Endothelial cell of umbilical vein (primary cell): ENCODE results near the gene MAP2K1. TPM values are rescaled to one million over a fixed set of nuclear protein-coding genes. Genes with fewer than 3 reads are reported as not detected.

Experiments used
- BruUV-seq: library from RNA; stranded (reverse); fragments of 400-500 nt; replicated peaks from 2 replicates; lab custom pipeline; 2021; lab: Mats Ljungman, UMichigan
- CTCF ChIA-PET: fragments of 300-600, 350-600 bp; sonication (Branson Sonifier 250); formaldehyde crosslinking; loops from one replicate; lab custom pipeline; 2021; ENCODE audit warnings: antibody characterized with exemption, inconsistent platforms; lab: Charles Lee
- POLR2A ChIA-PET: fragments of 300-600, 350-600 bp; sonication (Branson Sonifier 250); formaldehyde crosslinking; loops from one replicate; lab custom pipeline; 2021; ENCODE audit warnings: antibody characterized with exemption, inconsistent platforms; lab: Charles Lee
- DNase-seq: peaks from one replicate; pipeline ENCODE4 v3.0.0-alpha.2; 2011; ENCODE audit warnings: low read depth, low spot score
- FAIRE-seq: peaks from 2 replicates; lab custom pipeline; 2011; peaks lifted over from hg19 to GRCh38; lab: Jason Lieb, UNC
- H2AFZ ChIP-seq: 2 replicates; pipeline ENCODE4 v1.6.0; 2012; ENCODE audit warnings: low read depth, low read length, control low read depth, inconsistent platforms
- H3K27ac ChIP-seq: 2 replicates; pipeline ENCODE4 v1.5.1; 2011; ENCODE audit warnings: low read depth, mild to moderate bottlenecking, control low read depth, low read length, moderate library complexity; ENCODE audit not compliant: insufficient read depth
- H3K27me3 ChIP-seq, 2 experiments: 2 replicates each; pipeline versions ENCODE4 v1.6.0 to v1.6.1; 2011; ENCODE audit warnings: low read length in 2 of 2, mixed read lengths in 1 of 2; ENCODE audit not compliant: control insufficient read depth in 2 of 2, insufficient read depth in 2 of 2
- H3K36me3 ChIP-seq, 2 experiments: 2 replicates in 1 of 2; 3 replicates in 1 of 2; pipeline ENCODE4 v1.5.1; 2011; ENCODE audit warnings: low read length in 2 of 2, mild to moderate bottlenecking in 1 of 2, moderate library complexity in 1 of 2; ENCODE audit not compliant: control insufficient read depth in 2 of 2, insufficient read depth in 2 of 2; ENCODE audit errors: extremely low read depth in 1 of 2
- H3K4me1 ChIP-seq: 3 replicates; pipeline ENCODE4 v1.5.1; 2011; ENCODE audit warnings: mild to moderate bottlenecking, low read length; ENCODE audit not compliant: control insufficient read depth, insufficient read depth; ENCODE audit errors: extremely low read depth
- H3K4me2 ChIP-seq: 2 replicates; pipeline ENCODE4 v1.6.1; 2011; ENCODE audit warnings: low read length, control low read depth, mixed read lengths; ENCODE audit not compliant: insufficient read depth
- H3K4me3 ChIP-seq, 3 experiments: fragments of 200-600 bp in 1 of 3; sonication (generic), shearing (Covaris generic) in 1 of 3; replicated peaks in 1 of 3; 2 replicates each; pipeline ENCODE4 v1.5.1; 2011 to 2016; ENCODE audit warnings: control low read depth in 3 of 3, low read length in 3 of 3, mild to moderate bottlenecking in 2 of 3, inconsistent platforms in 1 of 3, low read depth in 1 of 3, moderate library complexity in 1 of 3; ENCODE audit not compliant: insufficient read depth in 1 of 3
- H3K79me2 ChIP-seq: 2 replicates; pipeline ENCODE4 v1.6.0; 2012; ENCODE audit warnings: low read length, inconsistent platforms; ENCODE audit not compliant: control insufficient read depth, insufficient read depth
- H3K9ac ChIP-seq: replicated peaks from 2 replicates; pipeline ENCODE3; 2011; ENCODE audit warnings: low read length, control low read depth; ENCODE audit not compliant: insufficient read depth; ENCODE audit errors: extremely low read depth
- H3K9me1 ChIP-seq: replicated peaks from 3 replicates; pipeline ENCODE4 v1.6.0; 2011; ENCODE audit warnings: mild to moderate bottlenecking, low read length; ENCODE audit not compliant: control insufficient read depth, insufficient read depth; ENCODE audit errors: extremely low read depth
- H3K9me3 ChIP-seq: replicated peaks from 2 replicates; pipeline ENCODE4 v1.5.1; 2012; ENCODE audit warnings: low read length, inconsistent platforms; ENCODE audit not compliant: control insufficient read depth, insufficient read depth
- H4K20me1 ChIP-seq: replicated peaks from 2 replicates; pipeline ENCODE3; 2011; ENCODE audit warnings: mild to moderate bottlenecking, low read length; ENCODE audit not compliant: control insufficient read depth, insufficient read depth; ENCODE audit errors: extremely low read depth
- EZH2 ChIP-seq: IDR thresholded peaks from 2 replicates; pipeline ENCODE4 v1.6.1; 2012; ENCODE audit warnings: borderline replicate concordance, low read depth, mild to moderate bottlenecking, moderate library complexity, low read length, inconsistent platforms; ENCODE audit not compliant: severe bottlenecking
- FOS ChIP-seq: IDR thresholded peaks from 2 replicates; pipeline ENCODE4 v1.6.1; 2011; ENCODE audit warnings: mild to moderate bottlenecking, low read length, moderate library complexity, borderline replicate concordance; ENCODE audit not compliant: insufficient read depth
- GATA2 ChIP-seq: IDR thresholded peaks from 2 replicates; pipeline ENCODE4 v1.7.0; 2011; ENCODE audit warnings: low read depth, mild to moderate bottlenecking, moderate library complexity, mixed read lengths, low read length; ENCODE audit not compliant: insufficient read length, insufficient read depth
- JUN ChIP-seq: IDR thresholded peaks from 2 replicates; pipeline ENCODE4 v1.6.1; 2011; ENCODE audit warnings: borderline replicate concordance, low read depth; ENCODE audit not compliant: insufficient read length, insufficient read depth
- MYC ChIP-seq: IDR thresholded peaks from one replicate; pipeline ENCODE4 v1.6.1; 2011; ENCODE audit warnings: mild to moderate bottlenecking, low read depth, low read length
- POLR2A ChIP-seq: IDR thresholded peaks from 2 replicates; pipeline ENCODE4 v1.6.1; 2012; ENCODE audit warnings: low read depth, mild to moderate bottlenecking, control low read depth, low read length
- POLR2AphosphoS5 ChIP-seq: IDR thresholded peaks from 2 replicates; pipeline ENCODE4 v1.6.1; 2012; ENCODE audit warnings: low read depth, mild to moderate bottlenecking, control low read depth, low read length, moderate library complexity; ENCODE audit not compliant: insufficient read depth
- dilution Hi-C: fragments of 300-500 bp; cut with MboI; formaldehyde crosslinking; loops from one replicate; pipeline ENCODE4 v1.15.0; 2019; ENCODE audit warnings: low sequenced_read_pairs; ENCODE audit not compliant: extremely low pct_ligation_motif_present
- intact Hi-C: fragments of 100-400 bp; cut with micrococcal nuclease; formaldehyde crosslinking; loops from one replicate; pipeline ENCODE4 v1.10.0; 2022
- polyA plus RNA-seq, 4 experiments: library from polyadenylated mRNA; depleted of rRNA in 3 of 4; stranded (reverse) in 3 of 4; unstranded in 1 of 4; fragments of >200 nt; gene quantifications; 2 replicates each; pipeline versions ENCODE4 v1.2.1 to v1.2.3, GENCODE V29; 2011 to 2012; ENCODE audit warnings: missing spikeins in 1 of 4
- total RNA-seq: library from RNA; stranded (reverse); gene quantifications from 2 replicates; pipeline ENCODE4 v1.2.3, GENCODE V29; 2021
- TF ChIP-seq, protein P1 (sequence below), 2 donors: IDR thresholded peaks; 1 replicate in 1 of 2; 2 replicates in 1 of 2; pipeline ENCODE4 v1.5.1; 2011; ENCODE audit warnings: low read length in 2 of 2, mild to moderate bottlenecking in 2 of 2, moderate library complexity in 2 of 2, control low read depth in 1 of 2, inconsistent platforms in 1 of 2, low read depth in 1 of 2; ENCODE audit not compliant: insufficient read depth in 1 of 2; ENCODE audit errors: extremely low read depth in 1 of 2
- TF ChIP-seq, protein P2 (sequence below): IDR thresholded peaks from 2 replicates; pipeline ENCODE4 v1.6.1; 2011; ENCODE audit not compliant: insufficient read depth, insufficient read length

MAP2K1 gene
- total and polyA plus RNA-seq, 2 donors (not counting 3 experiments of a cell fraction or from before 2014, with no cell fraction given), result 30.9 to 45.1 TPM

DNA sequence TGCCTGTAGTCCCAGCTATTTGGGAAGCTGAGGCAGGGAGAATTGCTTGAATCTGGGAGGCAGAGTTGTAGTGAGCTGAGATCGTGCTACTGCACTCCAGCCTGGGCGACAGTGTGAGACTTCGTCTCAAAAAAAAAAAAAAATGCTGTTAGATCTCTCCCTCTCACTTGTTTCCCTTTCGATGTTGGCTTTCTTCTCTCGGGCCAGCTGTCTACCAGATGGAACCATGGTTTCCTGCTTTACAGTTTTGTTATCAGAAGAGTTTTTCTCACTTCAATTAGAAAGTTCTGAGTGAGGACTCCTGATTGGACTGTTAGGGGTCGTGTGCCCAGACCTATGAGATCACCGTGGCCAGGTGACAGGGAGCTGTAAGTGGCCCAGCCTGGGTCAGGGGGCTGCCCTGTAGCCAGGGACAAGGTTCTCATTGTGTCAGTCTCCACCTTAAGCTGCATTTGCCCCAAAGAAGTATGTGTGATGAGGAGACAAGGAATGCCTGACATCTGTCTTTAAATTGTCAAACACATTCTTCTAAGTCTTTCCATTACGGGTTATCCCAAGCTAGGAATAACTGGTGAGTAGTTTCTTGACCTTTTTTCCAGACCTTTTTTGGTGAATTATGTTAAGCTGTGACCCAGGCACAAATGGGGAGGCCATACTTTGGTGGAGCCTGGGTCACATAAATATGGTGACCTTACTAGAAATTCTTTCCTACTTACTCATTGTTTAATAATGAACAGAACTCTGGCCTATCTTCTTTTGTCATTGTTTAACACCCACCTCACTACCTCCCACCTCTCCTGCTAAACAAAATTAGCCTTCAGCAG lies 85.7 kb downstream of the MAP2K1 start:
- Histone ChIP-seq H3K9me3 (no peaks in the 10 kb centered on the region), H3K27me3 (no peaks in the 10 kb centered on the region), H3K9ac (no peak overlapping the region), H3K4me1 (peaks cover 11% of the 10 kb centered on the region), H3K79me2 (no peaks in the 10 kb centered on the region), H3K4me3 (no peak overlapping the region), H3K36me3 (no peaks in the 10 kb centered on the region), H3K27ac (no peak overlapping the region), H2AFZ (no peak overlapping the region), H3K4me2 (no peak overlapping the region), H4K20me1 (no peaks in the 10 kb centered on the region), H3K9me1 (no peaks in the 10 kb centered on the region)
- intact Hi-C loops, result no loop called here
- ChIA-PET CTCF (interaction anchor here (0.8 to 2.8 kb wide), 3 partner anchors 13 to 25 kb away, joined by 3 to 10 read pairs (median 4); partner anchors contain the start of gene SNAPC5), POLR2A (interaction anchor here (0.6 kb wide), 1 partner anchor 25 kb away, joined by 5 read pairs; no protein-coding TSS in a partner anchor)
- FAIRE-seq (peak; percentile 44), DNase-seq (peak; percentile 41)
- no TSS peak for BruUV-seq
- TF ChIP-seq, protein P1, sequence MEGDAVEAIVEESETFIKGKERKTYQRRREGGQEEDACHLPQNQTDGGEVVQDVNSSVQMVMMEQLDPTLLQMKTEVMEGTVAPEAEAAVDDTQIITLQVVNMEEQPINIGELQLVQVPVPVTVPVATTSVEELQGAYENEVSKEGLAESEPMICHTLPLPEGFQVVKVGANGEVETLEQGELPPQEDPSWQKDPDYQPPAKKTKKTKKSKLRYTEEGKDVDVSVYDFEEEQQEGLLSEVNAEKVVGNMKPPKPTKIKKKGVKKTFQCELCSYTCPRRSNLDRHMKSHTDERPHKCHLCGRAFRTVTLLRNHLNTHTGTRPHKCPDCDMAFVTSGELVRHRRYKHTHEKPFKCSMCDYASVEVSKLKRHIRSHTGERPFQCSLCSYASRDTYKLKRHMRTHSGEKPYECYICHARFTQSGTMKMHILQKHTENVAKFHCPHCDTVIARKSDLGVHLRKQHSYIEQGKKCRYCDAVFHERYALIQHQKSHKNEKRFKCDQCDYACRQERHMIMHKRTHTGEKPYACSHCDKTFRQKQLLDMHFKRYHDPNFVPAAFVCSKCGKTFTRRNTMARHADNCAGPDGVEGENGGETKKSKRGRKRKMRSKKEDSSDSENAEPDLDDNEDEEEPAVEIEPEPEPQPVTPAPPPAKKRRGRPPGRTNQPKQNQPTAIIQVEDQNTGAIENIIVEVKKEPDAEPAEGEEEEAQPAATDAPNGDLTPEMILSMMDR (IDR thresholded peaks at IDR 0.05; ENCODE audit: extremely low read depth in 1 of 2, insufficient read depth in 1 of 2, low read depth in 1 of 2, low read length in 2 of 2), result no peak
- peak; percentile 10 for TF ChIP-seq JUN
- TF ChIP-seq POLR2A, result no peak
- dilution Hi-C loops, result no loop called here

DNA sequence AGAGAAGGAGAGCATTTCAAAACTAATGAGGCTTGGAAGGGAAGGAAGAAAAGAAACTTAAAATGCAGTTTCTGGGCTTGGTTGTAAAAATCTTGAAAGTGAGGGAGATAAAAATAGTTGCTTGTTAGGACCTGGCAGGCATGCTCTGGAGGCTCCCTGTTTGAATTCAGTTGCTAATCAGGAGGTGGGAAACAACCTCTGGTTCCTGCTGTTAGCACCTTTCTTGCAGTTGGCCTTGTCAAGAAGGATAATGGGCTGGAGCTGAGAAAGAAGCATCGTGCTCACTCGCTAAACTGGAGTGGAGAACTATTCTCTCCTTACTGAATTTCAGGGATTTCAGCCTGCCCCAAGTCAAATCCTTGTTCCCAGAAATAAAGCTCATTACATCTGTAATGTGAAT lies 87.4 kb downstream of the MAP2K1 start:
- Histone ChIP-seq H3K4me1 (peaks cover 11% of the 10 kb centered on the region), H3K4me3 (no peak overlapping the region), H3K27ac (no peak overlapping the region), H2AFZ (no peak overlapping the region), H3K9me1 (no peaks in the 10 kb centered on the region), H3K36me3 (no peaks in the 10 kb centered on the region), H3K9me3 (no peaks in the 10 kb centered on the region), H3K9ac (no peak overlapping the region), H3K27me3 (no peaks in the 10 kb centered on the region), H3K4me2 (no peak overlapping the region), H3K79me2 (no peaks in the 10 kb centered on the region), H4K20me1 (no peaks in the 10 kb centered on the region)
- no TSS peak for BruUV-seq
- DNase-seq, result no peak
- dilution Hi-C loops, result no loop called here
- ChIA-PET CTCF (interaction anchor here (1.5 kb wide), 1 partner anchor 86 kb away, joined by 4 read pairs; no protein-coding TSS in a partner anchor), POLR2A (no interaction called here)
- intact Hi-C loops, result no loop called here
- TF ChIP-seq, protein P2, sequence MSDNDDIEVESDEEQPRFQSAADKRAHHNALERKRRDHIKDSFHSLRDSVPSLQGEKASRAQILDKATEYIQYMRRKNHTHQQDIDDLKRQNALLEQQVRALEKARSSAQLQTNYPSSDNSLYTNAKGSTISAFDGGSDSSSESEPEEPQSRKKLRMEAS, result no peak
- no peak for TF ChIP-seq MYC
- TF ChIP-seq POLR2A, result no peak
- no peak for TF ChIP-seq EZH2
- TF ChIP-seq, protein P1 (IDR thresholded peaks at IDR 0.05; ENCODE audit: extremely low read depth in 1 of 2, insufficient read depth in 1 of 2, low read depth in 1 of 2, low read length in 2 of 2), result no peak
- TF ChIP-seq POLR2AphosphoS5, result no peak
- TF ChIP-seq FOS, result no peak
- no peak for TF ChIP-seq JUN
- no peak for TF ChIP-seq GATA2
- no peak for FAIRE-seq
